ENCODE results near the gene ATF4. TPM values are rescaled to one million over a fixed set of nuclear protein-coding genes. Genes with fewer than 3 reads are reported as not detected.

Gene ATF4
- total and polyA plus RNA-seq, 2 donors from 2014 or later, result 261 to 293 TPM

- peak in 1 of 5 donors; percentile 75 for DNase-seq
- intact Hi-C loops (cut with DNase I), result no loop called here
- Histone ChIP-seq H3K27ac (ENCODE audit: low read depth in 2 of 2, low read length in 2 of 2) (no peak overlapping the region), H3K4me3 (ENCODE audit: low read length in 3 of 3) (no peak overlapping the region), H3K9me3 (ENCODE audit: control insufficient read depth in 2 of 3, insufficient read depth in 1 of 3, low read length in 3 of 3) (no peaks in the 10 kb centered on the region), H3K4me1 (ENCODE audit: control insufficient read depth in 2 of 3, insufficient read depth in 2 of 3, low read depth in 1 of 3, low read length in 3 of 3) (peaks cover 0 to 63% (median 48%) of the 10 kb centered on the region in 3 donors), H3K27me3 (ENCODE audit: control insufficient read depth, insufficient read depth, low read length) (no peaks in the 10 kb centered on the region), H3K36me3 (ENCODE audit: control insufficient read depth in 2 of 3, insufficient read depth in 3 of 3, low read length in 3 of 3) (peaks cover 7 to 44% (median 28%) of the 10 kb centered on the region in 3 donors), H3K9ac (ENCODE audit: low read length in 3 of 3) (no peak overlapping the region)
- no peak for FAIRE-seq
- TF ChIP-seq CTCF (IDR thresholded peaks at IDR 0.05; ENCODE audit: borderline replicate concordance, extremely low read depth, insufficient read depth), result no peak
Observed at GRCh38 chr22:39525658-39525975, 5.3 kb downstream of the ATF4 start.

- TF ChIP-seq CTCF (IDR thresholded peaks at IDR 0.05; ENCODE audit: borderline replicate concordance, extremely low read depth, insufficient read depth), result no peak
- Histone ChIP-seq H3K9ac (ENCODE audit: low read length in 3 of 3) (no peak overlapping the region), H3K27ac (ENCODE audit: low read depth in 2 of 2, low read length in 2 of 2) (no peak overlapping the region), H3K27me3 (ENCODE audit: control insufficient read depth, insufficient read depth, low read length) (no peaks in the 10 kb centered on the region), H3K9me3 (ENCODE audit: control insufficient read depth in 2 of 3, insufficient read depth in 1 of 3, low read length in 3 of 3) (no peaks in the 10 kb centered on the region), H3K36me3 (ENCODE audit: control insufficient read depth in 2 of 3, insufficient read depth in 3 of 3, low read length in 3 of 3) (peaks cover 3 to 36% (median 26%) of the 10 kb centered on the region in 3 donors), H3K4me1 (ENCODE audit: control insufficient read depth in 2 of 3, insufficient read depth in 2 of 3, low read depth in 1 of 3, low read length in 3 of 3) (peaks cover 0 to 71% (median 55%) of the 10 kb centered on the region in 3 donors), H3K4me3 (ENCODE audit: low read length in 3 of 3) (no peak overlapping the region)
- FAIRE-seq (no peak), DNase-seq (peak in 1 of 5 donors; percentile 66)
- intact Hi-C loops (cut with DNase I), result no loop called here
Observed at GRCh38 chr22:39526736-39527171, 6.4 kb downstream of the ATF4 start.

GRCh38 chr22:39527481-39527961 is 7.2 kb downstream of the ATF4 start:
- FAIRE-seq, result no peak
- H3K9me3 ChIP-seq (ENCODE audit: control insufficient read depth in 2 of 3, insufficient read depth in 1 of 3, low read length in 3 of 3), result no peaks in the 10 kb centered on the region
- intact Hi-C loops (cut with DNase I), result no loop called here
- no peak overlapping the region for H3K9ac ChIP-seq (ENCODE audit: low read length in 3 of 3)
- no peak overlapping the region for H3K4me3 ChIP-seq (ENCODE audit: low read length in 3 of 3)
- H3K27ac ChIP-seq (ENCODE audit: low read depth in 2 of 2, low read length in 2 of 2), result no peak overlapping the region
- H3K4me1 ChIP-seq (ENCODE audit: control insufficient read depth in 2 of 3, insufficient read depth in 2 of 3, low read depth in 1 of 3, low read length in 3 of 3), result peaks cover 0 to 67% (median 52%) of the 10 kb centered on the region in 3 donors
- no peaks in the 10 kb centered on the region for H3K27me3 ChIP-seq (ENCODE audit: control insufficient read depth, insufficient read depth, low read length)
- TF ChIP-seq CTCF (IDR thresholded peaks at IDR 0.05; ENCODE audit: borderline replicate concordance, extremely low read depth, insufficient read depth), result no peak
- peaks cover 0 to 31% (median 21%) of the 10 kb centered on the region in 3 donors for H3K36me3 ChIP-seq (ENCODE audit: control insufficient read depth in 2 of 3, insufficient read depth in 3 of 3, low read length in 3 of 3)
- peak in 1 of 5 donors; percentile 55 for DNase-seq
